ENCODE results near the gene MED13.
"Not testable (repeated sequence)": the region's sequence is repeated elsewhere in the genome, so short reads cannot be mapped to it uniquely, and the experiment has no call there.

The MED13 gene

GRCh38 chr17:61908292-61909037 is 156.6 kb downstream of the MED13 start:
- H3K9me3 Mint-ChIP-seq: no peaks in the 10 kb centered on the region
- ATAC-seq (no peak), DNase-seq (no peak)
- H3K36me3 Mint-ChIP-seq (ENCODE audit: low read depth): peaks cover 43% of the 10 kb centered on the region
- no peak overlapping the region for H3K27ac Mint-ChIP-seq
- no peak overlapping the region for H3K4me3 Mint-ChIP-seq
- no peaks in the 10 kb centered on the region for H3K4me1 Mint-ChIP-seq
- H3K27me3 Mint-ChIP-seq: no peaks in the 10 kb centered on the region

- H3K4me1 Mint-ChIP-seq: no peaks in the 10 kb centered on the region
- H3K27ac Mint-ChIP-seq: no peak overlapping the region
- H3K27me3 Mint-ChIP-seq: no peaks in the 10 kb centered on the region
- peaks cover 50% of the 10 kb centered on the region for H3K36me3 Mint-ChIP-seq (ENCODE audit: low read depth)
- H3K4me3 Mint-ChIP-seq: no peak overlapping the region
- ATAC-seq: no peak
- no peaks in the 10 kb centered on the region for H3K9me3 Mint-ChIP-seq
- no peak for DNase-seq
Observed at GRCh38 chr17:61907361-61907760, 157.7 kb downstream of the MED13 start.

GRCh38 chr17:61904094-61904710 is 160.9 kb downstream of the MED13 start:
- no peaks in the 10 kb centered on the region for H3K9me3 Mint-ChIP-seq

GRCh38 chr17:61903251-61903650 is 161.8 kb downstream of the MED13 start:
- Mint-ChIP-seq H3K27ac (no peak overlapping the region), H3K4me3 (no peak overlapping the region), H3K36me3 (ENCODE audit: low read depth) (peaks cover 46% of the 10 kb centered on the region), H3K9me3 (no peaks in the 10 kb centered on the region), H3K27me3 (no peaks in the 10 kb centered on the region), H3K4me1 (no peaks in the 10 kb centered on the region)
- ATAC-seq: no peak
- no peak for DNase-seq

More at GRCh38 chr17:61904094-61904710, 160.9 kb downstream of the MED13 start:
- Mint-ChIP-seq H3K27me3 (no peaks in the 10 kb centered on the region), H3K27ac (no peak overlapping the region), H3K36me3 (ENCODE audit: low read depth) (peaks cover 46% of the 10 kb centered on the region), H3K4me3 (no peak overlapping the region), H3K4me1 (no peaks in the 10 kb centered on the region)
- ATAC-seq (peak; percentile 63), DNase-seq (peak; percentile 6)

- no peaks in the 10 kb centered on the region for H3K4me1 Mint-ChIP-seq
- no peak for ATAC-seq
- H3K27ac Mint-ChIP-seq: no peak overlapping the region
- H3K27me3 Mint-ChIP-seq: no peaks in the 10 kb centered on the region
- H3K4me3 Mint-ChIP-seq: no peak overlapping the region
- H3K9me3 Mint-ChIP-seq: no peaks in the 10 kb centered on the region
- DNase-seq: no peak
- peaks cover 35% of the 10 kb centered on the region for H3K36me3 Mint-ChIP-seq (ENCODE audit: low read depth)
Observed at GRCh38 chr17:61897548-61898180, 167.4 kb downstream of the MED13 start.

DNA sequence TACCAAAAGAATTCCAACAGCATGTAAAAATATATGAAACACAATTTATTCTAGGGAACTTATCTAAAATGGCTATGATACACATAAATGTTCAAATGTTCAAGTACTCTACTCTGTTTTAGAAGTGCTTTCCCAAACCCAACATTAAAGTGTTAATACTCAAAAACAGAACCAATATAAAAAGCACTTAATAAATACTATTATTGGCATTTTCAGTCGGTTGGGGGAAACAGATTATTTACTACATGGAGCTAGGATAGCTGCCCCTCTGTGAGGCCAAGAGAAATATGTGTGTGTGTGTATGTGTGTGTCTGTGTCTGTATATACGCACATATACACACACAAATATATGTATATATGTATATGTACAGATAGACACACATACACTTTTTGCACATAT is 169.7 kb downstream of the MED13 start:
- Mint-ChIP-seq H3K36me3 (ENCODE audit: low read depth) (peaks cover 31% of the 10 kb centered on the region), H3K27ac (no peak overlapping the region), H3K27me3 (no peaks in the 10 kb centered on the region), H3K4me1 (no peaks in the 10 kb centered on the region), H3K9me3 (no peaks in the 10 kb centered on the region), H3K4me3 (no peak overlapping the region)
- DNase-seq: no peak
- ATAC-seq: no peak

- not testable (repeated sequence) for ATAC-seq, H3K27ac Mint-ChIP-seq, H3K4me1 Mint-ChIP-seq, H3K27me3 Mint-ChIP-seq, H3K4me3 Mint-ChIP-seq, H3K9me3 Mint-ChIP-seq, DNase-seq
- peaks cover 32% of the 10 kb centered on the region for H3K36me3 Mint-ChIP-seq (ENCODE audit: low read depth)
Observed at GRCh38 chr17:61894310-61894709, 170.8 kb downstream of the MED13 start.
